Measurements from ENCODE around the gene TMA7.

The TMA7 gene

GRCh38 chr3:48428572-48429316 lies 11.3 kb upstream of the TMA7 start:
- peak overlapping the region; percentile 75 for H2AFZ ChIP-seq
- no peak for TF ChIP-seq CTCF (IDR thresholded peaks at IDR 0.05)
- peak overlapping the region; percentile 65 for H3K4me3 ChIP-seq (ENCODE audit: low read depth, low read length)
- H3K27me3 ChIP-seq (ENCODE audit: control insufficient read depth, insufficient read depth, low read length): no peaks in the 10 kb centered on the region
- H3K4me2 ChIP-seq (ENCODE audit: low read length): peak overlapping the region; percentile 79
- no peaks in the 10 kb centered on the region for H3K36me3 ChIP-seq (ENCODE audit: control insufficient read depth, insufficient read depth, low read length)
- H3K79me2 ChIP-seq: no peaks in the 10 kb centered on the region
- peaks cover 40% of the 10 kb centered on the region for H3K4me1 ChIP-seq
- no peak overlapping the region for H3K9ac ChIP-seq
- H3K9me3 ChIP-seq (ENCODE audit: control insufficient read depth, low read length): no peaks in the 10 kb centered on the region
- no peak overlapping the region for H3K27ac ChIP-seq

- Histone ChIP-seq H3K4me3 (ENCODE audit: low read depth, low read length) (peak overlapping the region; percentile 65), H2AFZ (peak overlapping the region; percentile 94), H3K4me1 (peaks cover 40% of the 10 kb centered on the region), H3K79me2 (peaks cover 2% of the 10 kb centered on the region), H3K27me3 (ENCODE audit: control insufficient read depth, insufficient read depth, low read length) (no peaks in the 10 kb centered on the region), H3K27ac (peak overlapping the region; percentile 37), H3K9ac (peak overlapping the region; percentile 51), H3K36me3 (ENCODE audit: control insufficient read depth, insufficient read depth, low read length) (no peaks in the 10 kb centered on the region), H3K9me3 (ENCODE audit: control insufficient read depth, low read length) (no peaks in the 10 kb centered on the region), H3K4me2 (ENCODE audit: low read length) (peak overlapping the region; percentile 79)
- no peak for TF ChIP-seq CTCF (IDR thresholded peaks at IDR 0.05)
Observed at GRCh38 chr3:48429317-48429959, 10.6 kb upstream of the TMA7 start.

DNA sequence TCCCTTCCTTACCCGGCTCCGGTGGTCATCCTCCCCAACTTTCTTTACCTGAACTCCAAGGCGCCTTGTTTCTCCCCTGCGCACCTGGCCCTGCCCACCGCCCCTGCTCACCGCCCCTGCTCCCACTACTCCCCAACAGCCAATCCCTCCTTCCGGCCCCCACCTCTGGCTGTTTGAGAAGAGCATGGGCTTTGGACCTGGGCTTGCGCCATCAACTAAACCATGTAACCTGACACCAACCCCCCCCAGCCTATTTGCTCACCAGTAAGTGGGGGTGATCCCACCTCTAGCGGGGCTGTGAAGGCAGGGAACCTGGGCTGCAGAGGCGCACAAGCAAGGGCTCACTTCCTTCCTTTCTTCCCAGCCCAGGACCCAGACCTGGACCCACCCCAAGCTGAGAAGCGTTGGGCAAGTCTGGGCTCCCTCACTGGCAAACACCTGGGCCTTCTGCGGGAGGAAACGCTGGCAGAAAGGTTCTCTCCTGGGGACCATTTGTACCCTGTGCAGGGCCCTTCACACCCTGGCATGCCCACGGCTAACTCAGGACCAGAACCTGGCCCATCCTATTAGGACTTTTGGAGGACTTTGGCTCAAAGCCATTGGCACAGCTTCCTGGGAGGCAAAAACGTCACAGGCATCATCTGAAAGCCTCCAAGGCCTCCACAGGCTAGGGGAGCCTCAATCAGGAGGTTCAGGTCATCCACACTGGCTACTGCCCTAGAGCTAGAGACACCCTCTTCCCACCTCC lies 9.9 kb upstream of the TMA7 start, which contains the start of gene PLXNB1:
Gene PLXNB1, minus strand, starts transcription at position 127 of the 748 bp plus-strand sequence. CDS start 5,475 bp downstream, outside the sequence.
- no peaks in the 10 kb centered on the region for H3K27me3 ChIP-seq (ENCODE audit: control insufficient read depth, insufficient read depth, low read length)
- no peaks in the 10 kb centered on the region for H3K9me3 ChIP-seq (ENCODE audit: control insufficient read depth, low read length)
- peak within 1 kb of the TSS; percentile 37 for H3K27ac ChIP-seq
- H3K36me3 ChIP-seq (ENCODE audit: control insufficient read depth, insufficient read depth, low read length): no peaks in the 10 kb centered on the region
- peak within 1 kb of the TSS; percentile 51 for H3K9ac ChIP-seq
- no peak for TF ChIP-seq CTCF (IDR thresholded peaks at IDR 0.05)
- peak within 1 kb of the TSS; percentile 94 for H2AFZ ChIP-seq
- H3K4me3 ChIP-seq (ENCODE audit: low read depth, low read length): peak within 1 kb of the TSS; percentile 65
- H3K79me2 ChIP-seq: peaks cover 3% of the 10 kb centered on the region
- peak within 1 kb of the TSS; percentile 79 for H3K4me2 ChIP-seq (ENCODE audit: low read length)
- peaks cover 40% of the 10 kb centered on the region for H3K4me1 ChIP-seq

DNA sequence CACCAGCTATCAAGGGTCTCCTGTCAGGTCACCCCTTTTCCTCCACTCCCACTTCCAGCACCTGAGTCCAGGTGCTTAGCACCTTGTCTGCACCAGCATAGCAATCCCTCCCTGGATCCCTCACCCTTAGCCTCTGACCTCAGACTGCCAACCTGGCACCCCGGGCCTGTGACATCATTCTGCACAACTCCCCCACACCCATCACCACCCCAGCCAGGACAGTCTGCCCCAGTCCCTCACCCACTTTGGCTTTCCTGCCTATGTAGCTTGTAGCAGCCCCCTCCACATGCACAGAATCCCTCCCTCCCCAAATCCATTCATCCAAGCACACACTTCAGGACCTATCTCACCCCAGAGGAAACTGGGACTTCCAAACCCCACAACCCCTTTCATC lies 9.4 kb upstream of the TMA7 start:
- TF ChIP-seq CTCF (IDR thresholded peaks at IDR 0.05): no peak
- H3K4me2 ChIP-seq (ENCODE audit: low read length): no peak overlapping the region
- H3K27ac ChIP-seq: no peak overlapping the region
- peaks cover 39% of the 10 kb centered on the region for H3K4me1 ChIP-seq
- no peaks in the 10 kb centered on the region for H3K27me3 ChIP-seq (ENCODE audit: control insufficient read depth, insufficient read depth, low read length)
- H3K4me3 ChIP-seq (ENCODE audit: low read depth, low read length): no peak overlapping the region
- H3K36me3 ChIP-seq (ENCODE audit: control insufficient read depth, insufficient read depth, low read length): no peaks in the 10 kb centered on the region
- no peak overlapping the region for H3K9ac ChIP-seq
- peaks cover 8% of the 10 kb centered on the region for H3K79me2 ChIP-seq
- H2AFZ ChIP-seq: peak overlapping the region; percentile 94
- H3K9me3 ChIP-seq (ENCODE audit: control insufficient read depth, low read length): no peaks in the 10 kb centered on the region

Data from parathyroid adenoma (tissue), 2 donors.